Measurements from ENCODE around the gene ATG16L2.

Gene ATG16L2

DNA sequence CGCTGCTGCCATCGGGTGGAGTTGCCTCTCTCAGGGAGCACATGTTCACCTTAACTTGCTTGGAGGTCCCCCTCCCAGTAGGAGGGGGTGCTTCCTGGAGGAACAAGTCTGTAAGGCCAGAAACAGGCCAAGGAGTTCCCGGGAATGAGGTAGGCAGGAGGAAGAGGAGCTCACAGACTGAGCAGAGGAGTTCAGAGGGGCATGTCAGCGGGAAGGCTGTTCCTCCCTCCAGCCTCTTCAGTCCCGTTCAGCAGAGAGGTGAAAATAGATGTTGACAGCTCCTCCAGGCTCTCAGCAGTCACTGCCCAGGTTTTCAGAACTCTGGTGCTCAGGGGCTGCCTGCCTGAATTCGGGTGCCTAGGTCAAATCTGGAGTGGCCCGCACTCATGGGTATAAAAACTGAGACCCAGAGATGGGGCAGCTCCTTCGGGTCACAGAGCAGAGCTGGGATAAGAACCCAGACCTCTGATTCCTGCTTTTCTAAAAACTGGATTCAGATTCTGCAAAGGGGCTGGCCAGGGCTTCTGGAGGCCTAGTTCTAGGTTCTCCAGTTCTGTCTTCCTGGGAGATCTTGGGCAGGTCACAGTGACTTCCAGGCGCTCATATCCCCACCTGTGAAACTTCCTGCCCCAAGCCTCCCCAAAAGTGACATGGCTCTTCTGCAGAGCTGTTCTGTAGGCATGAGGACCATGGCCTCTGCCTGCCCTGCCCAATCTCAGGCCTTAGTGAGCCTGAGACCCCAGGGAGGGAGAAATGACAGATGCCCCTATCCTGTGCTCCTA is 18.3 kb downstream of the ATG16L2 start:
- H3K9ac ChIP-seq (ENCODE audit: insufficient read length, low read depth): no peak overlapping the region
- H3K36me3 ChIP-seq (ENCODE audit: insufficient read depth, insufficient read length, low read length): peaks cover 11% of the 10 kb centered on the region
- DNase-seq (ENCODE audit: low read depth, low spot score): no peak
- TF ChIP-seq YY1 (IDR thresholded peaks at IDR 0.05; ENCODE audit: insufficient read depth, insufficient read length) (no peak), ZNF274 (IDR thresholded peaks at IDR 0.05; ENCODE audit: low read depth, low read length) (no peak), SUZ12 (IDR thresholded peaks at IDR 0.05; ENCODE audit: extremely low read depth, insufficient read depth, insufficient read length) (no peak)
- H3K27me3 ChIP-seq (ENCODE audit: insufficient read depth, insufficient read length): no peaks in the 10 kb centered on the region
- H3K4me1 ChIP-seq (ENCODE audit: insufficient read depth, insufficient read length): no peaks in the 10 kb centered on the region
- no peak overlapping the region for H3K4me3 ChIP-seq (ENCODE audit: insufficient read length, low read depth)
- H3K9me3 ChIP-seq (ENCODE audit: insufficient read depth, low read length): no peaks in the 10 kb centered on the region

DNA sequence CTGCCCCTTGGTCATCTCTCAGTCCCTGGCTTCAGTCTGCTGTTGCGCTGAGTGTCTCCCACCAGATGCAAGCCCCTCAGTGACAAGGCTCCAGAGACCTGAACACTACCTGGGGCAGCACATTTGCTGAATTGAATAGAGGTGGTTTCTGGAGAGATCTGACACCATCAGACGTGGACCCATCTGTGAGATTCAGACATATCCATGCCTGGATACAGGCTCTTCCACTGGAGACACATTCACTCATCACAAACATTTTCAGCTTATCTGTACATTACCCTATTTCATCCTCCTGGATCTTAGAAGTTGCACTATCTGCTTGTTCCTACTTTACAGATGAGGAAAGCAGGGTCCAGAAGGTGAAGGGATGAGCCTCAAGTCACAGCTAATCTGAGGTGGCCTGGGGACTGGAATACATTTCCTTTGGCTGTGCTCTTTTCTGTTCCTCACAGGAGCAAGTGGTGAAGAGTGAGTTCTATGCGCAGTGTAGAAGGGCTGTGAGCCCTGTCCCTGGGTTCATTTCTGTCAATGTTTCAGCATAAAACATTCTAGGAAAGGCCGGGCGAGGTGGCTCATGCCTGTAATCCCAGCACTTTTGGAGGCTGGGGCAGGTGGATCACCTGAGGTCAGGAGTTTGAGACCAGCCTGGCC is 19.0 kb downstream of the ATG16L2 start:
- H3K4me3 ChIP-seq (ENCODE audit: insufficient read length, low read depth): no peak overlapping the region
- no peaks in the 10 kb centered on the region for H3K27me3 ChIP-seq (ENCODE audit: insufficient read depth, insufficient read length)
- TF ChIP-seq ZNF274 (IDR thresholded peaks at IDR 0.05; ENCODE audit: low read depth, low read length) (no peak), SUZ12 (IDR thresholded peaks at IDR 0.05; ENCODE audit: extremely low read depth, insufficient read depth, insufficient read length) (no peak), YY1 (IDR thresholded peaks at IDR 0.05; ENCODE audit: insufficient read depth, insufficient read length) (no peak)
- H3K4me1 ChIP-seq (ENCODE audit: insufficient read depth, insufficient read length): no peaks in the 10 kb centered on the region
- H3K9me3 ChIP-seq (ENCODE audit: insufficient read depth, low read length): no peaks in the 10 kb centered on the region
- peaks cover 17% of the 10 kb centered on the region for H3K36me3 ChIP-seq (ENCODE audit: insufficient read depth, insufficient read length, low read length)
- no peak for DNase-seq (ENCODE audit: low read depth, low spot score)
- no peak overlapping the region for H3K9ac ChIP-seq (ENCODE audit: insufficient read length, low read depth)

DNA sequence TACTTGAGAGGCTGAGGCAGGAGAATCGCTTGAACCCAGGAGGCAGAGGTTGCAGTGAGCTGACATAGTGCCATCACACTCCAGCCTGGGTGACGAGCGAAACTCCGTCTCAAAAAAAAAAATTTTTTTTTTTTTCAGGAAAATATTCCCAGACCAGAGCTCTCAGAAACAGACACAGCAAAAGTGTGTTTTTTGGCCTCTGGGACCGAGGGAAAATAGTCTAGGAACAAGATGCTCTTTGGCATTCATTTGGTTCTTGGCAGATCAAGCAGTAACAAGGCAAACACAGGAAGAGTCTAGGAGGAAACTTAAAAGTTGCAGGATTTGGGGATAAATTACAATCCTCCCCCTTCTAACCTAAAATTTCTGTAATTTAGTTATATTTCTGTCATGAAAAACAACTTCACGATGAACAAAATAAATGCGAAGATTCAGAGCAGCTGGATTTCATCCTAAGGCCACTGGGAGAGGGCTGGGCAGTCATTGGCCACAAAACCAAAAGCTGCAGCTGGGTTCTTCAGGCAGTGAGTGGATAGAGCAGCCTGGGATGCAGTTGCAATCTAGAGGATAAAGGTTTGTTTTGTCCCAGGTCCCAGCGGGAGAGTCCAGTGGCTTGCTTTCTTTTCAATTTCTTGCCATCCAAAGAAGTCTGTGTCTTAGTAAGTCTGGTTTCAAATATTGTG is 19.7 kb downstream of the ATG16L2 start:
- DNase-seq (ENCODE audit: low read depth, low spot score): no peak
- no peak overlapping the region for H3K4me3 ChIP-seq (ENCODE audit: insufficient read length, low read depth)
- H3K27me3 ChIP-seq (ENCODE audit: insufficient read depth, insufficient read length): no peaks in the 10 kb centered on the region
- H3K9ac ChIP-seq (ENCODE audit: insufficient read length, low read depth): no peak overlapping the region
- TF ChIP-seq ZNF274 (IDR thresholded peaks at IDR 0.05; ENCODE audit: low read depth, low read length): no peak
- no peak for TF ChIP-seq SUZ12 (IDR thresholded peaks at IDR 0.05; ENCODE audit: extremely low read depth, insufficient read depth, insufficient read length)
- peaks cover 12% of the 10 kb centered on the region for H3K36me3 ChIP-seq (ENCODE audit: insufficient read depth, insufficient read length, low read length)
- H3K4me1 ChIP-seq (ENCODE audit: insufficient read depth, insufficient read length): no peaks in the 10 kb centered on the region
- H3K9me3 ChIP-seq (ENCODE audit: insufficient read depth, low read length): no peaks in the 10 kb centered on the region

DNA sequence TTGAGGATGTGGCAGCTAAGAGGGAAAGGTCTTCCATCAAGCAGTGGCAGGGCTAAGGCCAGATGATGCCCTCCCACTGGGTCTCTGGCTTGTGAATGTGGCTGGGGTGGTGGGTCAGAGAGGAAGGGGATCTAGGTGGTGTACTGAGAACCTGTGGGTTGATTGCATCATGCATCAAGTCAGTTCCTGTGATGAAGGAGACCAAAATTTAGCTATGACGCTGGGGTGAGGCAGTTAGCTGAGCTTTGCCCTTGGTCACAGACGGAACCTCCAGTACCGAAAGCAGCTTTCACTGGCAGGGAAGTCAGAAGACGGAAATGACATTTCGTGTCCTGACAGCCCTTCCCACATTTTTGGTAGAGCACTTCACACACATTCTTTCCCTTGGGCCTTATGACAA is 20.7 kb downstream of the ATG16L2 start:
- DNase-seq (ENCODE audit: low read depth, low spot score): no peak
- Histone ChIP-seq H3K36me3 (ENCODE audit: insufficient read depth, insufficient read length, low read length) (peaks cover 8% of the 10 kb centered on the region), H3K4me1 (ENCODE audit: insufficient read depth, insufficient read length) (no peaks in the 10 kb centered on the region), H3K9me3 (ENCODE audit: insufficient read depth, low read length) (no peaks in the 10 kb centered on the region), H3K27me3 (ENCODE audit: insufficient read depth, insufficient read length) (no peaks in the 10 kb centered on the region), H3K4me3 (ENCODE audit: insufficient read length, low read depth) (no peak overlapping the region), H3K9ac (ENCODE audit: insufficient read length, low read depth) (no peak overlapping the region)
- TF ChIP-seq SUZ12 (IDR thresholded peaks at IDR 0.05; ENCODE audit: extremely low read depth, insufficient read depth, insufficient read length) (no peak), YY1 (IDR thresholded peaks at IDR 0.05; ENCODE audit: insufficient read depth, insufficient read length) (no peak), ZNF274 (IDR thresholded peaks at IDR 0.05; ENCODE audit: low read depth, low read length) (no peak)

DNA sequence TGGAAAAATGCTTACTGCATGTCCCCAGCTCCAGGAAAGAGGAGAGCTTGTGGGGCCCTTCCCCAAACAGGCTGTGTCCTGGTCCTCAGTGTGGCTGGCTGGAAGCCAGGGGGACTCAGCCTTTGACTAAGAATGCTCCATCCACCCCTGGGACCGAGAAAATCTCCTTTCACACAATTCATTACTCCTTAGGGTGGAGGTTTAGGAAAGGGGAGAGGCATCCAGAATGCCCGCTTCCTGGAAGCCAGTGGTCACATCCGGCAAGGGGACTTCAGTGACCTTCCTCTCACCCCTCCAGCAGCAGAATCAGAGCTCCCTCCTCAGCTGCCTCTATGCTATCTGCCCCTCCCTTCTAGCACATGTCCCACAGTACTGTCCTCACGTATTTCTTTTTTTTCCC is 21.9 kb downstream of the ATG16L2 start:
- no peak overlapping the region for H3K4me3 ChIP-seq (ENCODE audit: insufficient read length, low read depth)
- H3K9me3 ChIP-seq (ENCODE audit: insufficient read depth, low read length): no peaks in the 10 kb centered on the region
- no peak overlapping the region for H3K9ac ChIP-seq (ENCODE audit: insufficient read length, low read depth)
- no peak for TF ChIP-seq YY1 (IDR thresholded peaks at IDR 0.05; ENCODE audit: insufficient read depth, insufficient read length)
- no peak for TF ChIP-seq ZNF274 (IDR thresholded peaks at IDR 0.05; ENCODE audit: low read depth, low read length)
- no peak for TF ChIP-seq SUZ12 (IDR thresholded peaks at IDR 0.05; ENCODE audit: extremely low read depth, insufficient read depth, insufficient read length)
- H3K27me3 ChIP-seq (ENCODE audit: insufficient read depth, insufficient read length): no peaks in the 10 kb centered on the region
- no peak for DNase-seq (ENCODE audit: low read depth, low spot score)
- H3K36me3 ChIP-seq (ENCODE audit: insufficient read depth, insufficient read length, low read length): peaks cover 8% of the 10 kb centered on the region
- no peaks in the 10 kb centered on the region for H3K4me1 ChIP-seq (ENCODE audit: insufficient read depth, insufficient read length)

DNA sequence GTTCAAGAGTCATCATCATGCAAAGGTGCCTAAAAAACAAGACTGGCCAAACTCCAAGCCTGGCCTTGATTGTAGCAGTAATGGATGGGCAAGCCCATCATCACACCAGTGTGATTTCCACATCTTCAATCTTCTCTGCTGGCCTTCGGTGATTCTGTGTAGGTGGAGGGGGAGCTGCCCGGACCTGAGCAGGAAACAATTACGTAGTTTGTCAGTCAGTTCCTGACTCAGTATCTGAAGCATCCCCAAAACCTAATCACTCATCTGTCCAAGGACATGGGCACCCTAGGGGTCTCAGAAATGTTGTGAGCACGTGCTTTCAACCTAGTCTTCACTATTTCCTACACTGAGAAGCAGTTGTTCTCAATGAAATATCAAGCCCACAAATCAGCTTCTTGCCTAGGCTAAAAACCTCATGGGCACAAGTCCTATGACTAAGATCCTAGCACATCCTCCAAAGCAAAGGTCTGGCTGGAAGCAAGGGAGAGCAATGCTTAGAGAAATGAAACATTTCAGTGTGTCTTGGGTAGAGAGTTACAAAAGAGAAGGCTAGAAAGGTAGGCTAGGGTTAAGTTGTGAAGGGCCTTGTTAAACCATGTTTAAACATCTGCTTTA is 24.6 kb downstream of the ATG16L2 start:
- Histone ChIP-seq H3K4me1 (ENCODE audit: insufficient read depth, insufficient read length) (no peaks in the 10 kb centered on the region), H3K36me3 (ENCODE audit: insufficient read depth, insufficient read length, low read length) (peaks cover 8% of the 10 kb centered on the region), H3K9me3 (ENCODE audit: insufficient read depth, low read length) (no peaks in the 10 kb centered on the region), H3K4me3 (ENCODE audit: insufficient read length, low read depth) (no peak overlapping the region), H3K27me3 (ENCODE audit: insufficient read depth, insufficient read length) (no peaks in the 10 kb centered on the region), H3K9ac (ENCODE audit: insufficient read length, low read depth) (no peak overlapping the region)
- no peak for DNase-seq (ENCODE audit: low read depth, low spot score)
- no peak for TF ChIP-seq ZNF274 (IDR thresholded peaks at IDR 0.05; ENCODE audit: low read depth, low read length)
- TF ChIP-seq YY1 (IDR thresholded peaks at IDR 0.05; ENCODE audit: insufficient read depth, insufficient read length): no peak
- TF ChIP-seq SUZ12 (IDR thresholded peaks at IDR 0.05; ENCODE audit: extremely low read depth, insufficient read depth, insufficient read length): no peak

DNA sequence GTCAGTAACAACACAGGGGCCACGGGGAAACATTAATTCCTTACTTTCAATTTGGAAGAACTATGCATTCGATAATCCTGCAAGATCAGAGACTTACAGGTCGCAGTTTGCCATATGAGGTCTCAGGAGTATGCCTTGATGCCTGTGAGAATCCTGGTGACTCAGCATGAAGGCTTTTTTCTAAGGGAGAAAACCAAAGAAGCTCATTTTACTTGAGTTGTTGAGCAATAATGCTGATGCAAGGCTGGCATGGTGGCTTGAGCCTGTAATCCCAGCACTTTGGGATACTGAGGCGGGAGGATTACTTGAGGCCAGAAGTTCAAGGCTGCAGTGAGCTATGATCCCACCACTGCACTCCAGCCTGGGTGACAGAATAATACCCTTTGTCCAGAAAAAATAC is 26.6 kb downstream of the ATG16L2 start:
- H3K27me3 ChIP-seq (ENCODE audit: insufficient read depth, insufficient read length): no peaks in the 10 kb centered on the region
- peaks cover 8% of the 10 kb centered on the region for H3K36me3 ChIP-seq (ENCODE audit: insufficient read depth, insufficient read length, low read length)
- no peak for DNase-seq (ENCODE audit: low read depth, low spot score)
- TF ChIP-seq YY1 (IDR thresholded peaks at IDR 0.05; ENCODE audit: insufficient read depth, insufficient read length): no peak
- no peak for TF ChIP-seq ZNF274 (IDR thresholded peaks at IDR 0.05; ENCODE audit: low read depth, low read length)
- TF ChIP-seq SUZ12 (IDR thresholded peaks at IDR 0.05; ENCODE audit: extremely low read depth, insufficient read depth, insufficient read length): no peak
- no peaks in the 10 kb centered on the region for H3K4me1 ChIP-seq (ENCODE audit: insufficient read depth, insufficient read length)
- H3K9ac ChIP-seq (ENCODE audit: insufficient read length, low read depth): no peak overlapping the region
- H3K9me3 ChIP-seq (ENCODE audit: insufficient read depth, low read length): no peaks in the 10 kb centered on the region
- no peak overlapping the region for H3K4me3 ChIP-seq (ENCODE audit: insufficient read length, low read depth)
